Left colon (tissue), 2 donors: ENCODE data around the gene TM4SF4. TPM values are rescaled to one million over a fixed set of nuclear protein-coding genes. Genes with fewer than 3 reads are reported as not detected.

Experiments
- ATAC-seq: fragments of 200-7000 bp; cut with Tn5 transposase; one replicate; pipeline ENCODE4 v1.9.1; 2020; ENCODE audit warnings: mild to moderate bottlenecking, moderate library complexity
- DNase-seq, 2 donors: peaks; one replicate each; pipeline ENCODE4 v3.0.0-alpha.2; 2020
- intact Hi-C, 2 donors: fragments of 100-400 bp; cut with DNase I in 1 of 2; cut with micrococcal nuclease in 1 of 2; formaldehyde crosslinking; loops; one replicate each; pipeline versions ENCODE4 v1.11.2 to v1.14.0; 2022; cut with DNase I, micrococcal nuclease
- total RNA-seq, 2 donors: library from RNA; stranded (reverse); fragmentation: NEBNext Ultra II Directional; extraction: Animal tissue kit (Norgen Biotek cat#: 25700); gene quantifications; one replicate each; pipeline ENCODE4 v1.2.1, GENCODE V29; 2021
- donor health status: DM: no; HTN: no; CAD: no.
- donor health status: DM: yes; HTN: yes; CAD: no.

Gene TM4SF4
- total RNA-seq, 2 donors from 2014 or later: 0.70 TPM; not detected in 1

DNA sequence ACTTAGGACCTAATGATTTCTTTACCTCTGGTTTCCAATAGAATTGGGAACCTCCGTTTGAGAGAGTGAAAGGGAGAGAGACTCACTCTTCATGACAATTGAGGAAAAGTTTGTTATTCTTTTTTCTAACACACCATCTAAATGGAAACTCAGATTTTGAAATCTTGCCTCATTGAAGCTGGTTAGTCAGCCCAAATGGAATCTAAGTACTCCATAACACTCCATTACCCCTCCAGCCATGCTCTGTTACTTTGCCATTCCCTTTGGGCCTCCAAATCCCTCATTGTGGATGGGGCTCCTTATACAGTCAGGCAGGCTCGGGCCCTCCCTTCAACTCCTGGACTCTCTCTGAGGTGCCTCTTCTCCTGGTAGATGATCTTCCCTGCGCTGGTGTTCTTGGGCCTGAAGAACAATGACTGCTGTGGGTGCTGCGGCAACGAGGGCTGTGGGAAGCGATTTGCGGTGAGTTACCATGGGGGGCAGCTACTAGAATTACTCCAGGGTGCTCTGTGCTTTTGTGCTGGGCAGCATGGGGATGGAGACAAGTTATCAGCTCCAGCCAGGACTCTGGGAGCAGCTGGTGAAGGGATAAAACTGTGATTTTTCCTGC, 1.1 kb downstream of the TM4SF4 start:
- DNase-seq (no peak), ATAC-seq (no peak)
- intact Hi-C loops: loop anchor here in 1 of 2 donors (10.0 kb wide), 2 partner anchors 91 to 121 kb away; no protein-coding TSS in a partner anchor

DNA sequence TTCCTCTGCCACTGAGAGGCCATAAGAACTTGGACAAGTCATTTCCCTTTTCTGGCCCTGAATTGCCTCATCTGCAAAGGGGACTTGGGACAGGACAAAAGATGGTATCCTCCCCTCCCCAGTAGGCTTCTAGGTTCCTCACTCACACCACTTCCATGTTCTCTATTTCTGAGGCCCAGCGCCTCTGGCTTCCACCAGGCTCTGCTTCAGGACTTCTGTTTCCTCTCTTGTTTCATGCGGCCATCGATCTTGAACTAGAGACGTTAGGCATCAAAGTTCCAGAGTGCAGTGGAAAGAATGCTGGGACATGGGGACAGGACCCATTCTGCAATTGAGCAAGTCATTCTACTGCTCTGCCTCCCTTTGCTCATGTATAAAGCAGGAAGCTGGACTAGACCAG, 1.7 kb downstream of the TM4SF4 start:
- no peak for ATAC-seq
- intact Hi-C loops: loop anchor here in 1 of 2 donors (10.0 kb wide), 2 partner anchors 91 to 121 kb away; no protein-coding TSS in a partner anchor
- DNase-seq: no peak

GRCh38 chr3:149479621-149480325, 5.3 kb downstream of the TM4SF4 start:
- intact Hi-C loops: loop anchor here in 1 of 2 donors (10.0 kb wide), 2 partner anchors 95 to 125 kb away; no protein-coding TSS in a partner anchor
- ATAC-seq: no peak
- no peak for DNase-seq

DNA sequence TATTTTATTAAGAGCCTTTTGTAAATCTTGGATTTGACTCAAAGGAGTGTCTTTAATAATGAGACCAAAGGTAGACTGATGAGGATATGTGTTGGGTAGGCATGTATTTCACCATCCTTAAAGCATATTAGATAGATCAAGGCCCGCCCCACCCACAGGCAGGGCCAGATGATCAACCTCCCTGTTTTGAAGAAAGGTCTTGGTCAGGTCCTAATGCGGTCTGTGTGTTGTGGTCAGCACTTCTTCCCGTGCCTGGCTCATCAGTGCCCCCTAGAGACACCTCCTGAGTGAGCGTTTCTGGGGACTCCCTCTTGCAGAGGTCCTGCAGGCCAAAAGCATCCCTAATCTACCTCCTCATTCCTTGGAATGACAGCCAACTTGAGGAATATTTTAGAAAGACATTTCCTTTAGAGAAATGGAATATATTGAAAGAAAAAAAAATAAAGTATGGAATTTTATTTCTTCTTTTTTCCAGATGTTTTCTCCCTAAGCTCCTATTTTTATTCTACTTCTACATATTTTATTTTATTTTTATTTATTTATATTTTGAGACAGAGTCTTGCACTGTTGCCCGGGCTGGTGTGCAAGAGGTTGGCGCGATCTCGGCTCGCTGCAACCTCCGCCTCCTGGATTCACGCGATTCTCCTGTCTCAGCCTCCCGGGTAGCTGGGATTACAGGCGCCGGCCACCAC, 6.0 kb downstream of the TM4SF4 start:
- DNase-seq (peak; percentile 60 to 79), ATAC-seq (peak; percentile 97)
- intact Hi-C loops: no loop called here

DNA sequence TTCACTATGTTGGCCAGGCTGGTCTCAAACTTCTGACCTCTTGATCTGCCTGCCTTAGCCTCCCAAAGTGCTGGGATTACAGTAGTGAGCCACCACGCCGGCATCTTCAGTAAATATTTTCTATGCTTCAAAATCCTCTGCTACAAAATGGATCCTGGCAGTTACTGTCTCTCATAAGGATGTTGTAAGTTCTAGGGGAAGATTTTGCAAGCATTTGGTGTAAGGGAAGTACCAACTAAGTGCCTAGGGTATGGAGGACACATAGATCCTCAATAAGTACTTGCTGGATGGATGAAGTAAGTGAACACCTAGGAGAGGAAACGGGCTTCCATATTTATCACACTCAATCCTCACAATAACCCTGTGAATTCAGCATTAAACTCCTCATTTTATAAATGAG, 6.6 kb downstream of the TM4SF4 start:
- ATAC-seq: no peak
- no peak for DNase-seq
- intact Hi-C loops: no loop called here

GRCh38 chr3:149481491-149481890, 7.0 kb downstream of the TM4SF4 start:
- DNase-seq (no peak), ATAC-seq (no peak)
- intact Hi-C loops: no loop called here

DNA sequence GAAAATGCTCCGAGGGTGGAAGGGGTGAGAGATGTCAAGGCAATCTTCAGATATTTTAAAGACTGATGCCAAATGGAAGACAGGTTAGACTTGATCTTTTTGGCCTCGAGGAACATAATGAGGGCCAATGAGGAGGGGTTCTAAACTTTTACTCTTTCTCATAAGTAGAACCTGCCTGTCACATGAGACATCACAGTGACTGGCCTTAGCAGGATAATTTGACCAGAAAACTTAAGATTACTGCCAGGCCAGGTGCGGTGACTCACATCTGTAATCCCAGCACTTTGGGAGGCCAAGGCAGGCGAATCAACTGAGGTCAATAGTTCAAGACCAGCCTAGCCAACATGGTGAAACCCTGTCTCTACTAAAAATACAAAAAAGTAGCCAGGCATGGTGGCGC, 12.2 kb downstream of the TM4SF4 start:
- DNase-seq (no peak), ATAC-seq (no peak)
- intact Hi-C loops: no loop called here

- DNase-seq (peak in 1 of 2 donors; percentile 26), ATAC-seq (no peak)
- intact Hi-C loops: no loop called here
These were observed 13.2 kb downstream of the TM4SF4 start for GRCh38 chr3:149487598-149488197.

DNA sequence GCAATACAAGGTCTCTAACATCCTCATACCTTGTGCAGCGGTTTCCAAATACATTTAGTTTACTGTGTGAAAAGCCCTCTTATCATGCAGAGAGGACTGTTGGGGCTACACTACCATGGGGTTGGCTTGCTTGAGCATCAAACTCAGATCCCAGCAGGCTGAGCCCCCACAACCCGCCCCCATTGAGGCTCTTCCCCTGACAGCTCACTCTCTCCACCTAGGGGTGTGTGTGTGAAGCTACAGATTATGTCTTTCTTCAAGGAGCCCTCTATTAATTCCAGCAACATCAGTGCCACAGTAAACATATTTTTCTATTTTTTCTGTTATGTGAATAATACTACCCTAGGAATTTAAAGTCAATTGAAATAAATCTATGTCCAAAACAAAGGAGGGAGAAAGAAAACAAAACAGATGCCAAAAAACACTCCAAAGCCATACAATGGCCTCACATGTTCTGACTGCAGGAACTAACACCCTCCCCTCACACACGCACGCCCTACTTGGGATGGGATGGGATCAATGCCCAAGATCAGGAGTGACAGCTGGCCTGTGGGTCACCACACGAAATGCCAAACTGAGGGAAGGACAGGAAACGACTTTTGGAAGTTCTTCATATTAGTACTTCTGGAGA, 14.7 kb downstream of the TM4SF4 start:
- ATAC-seq (no peak), DNase-seq (no peak)
- intact Hi-C loops: no loop called here

GRCh38 chr3:149490260-149490971, 15.9 kb downstream of the TM4SF4 start:
- DNase-seq (no peak), ATAC-seq (no peak)
- intact Hi-C loops: no loop called here

- ATAC-seq: no peak
- intact Hi-C loops: no loop called here
- DNase-seq: no peak
These were observed 19.0 kb downstream of the TM4SF4 start for GRCh38 chr3:149493315-149494021.

- intact Hi-C loops: no loop called here
- ATAC-seq: peak; percentile 66
- peak in 1 of 2 donors; percentile 55 for DNase-seq
These were observed 19.7 kb downstream of the TM4SF4 start for GRCh38 chr3:149494022-149494758.

DNA sequence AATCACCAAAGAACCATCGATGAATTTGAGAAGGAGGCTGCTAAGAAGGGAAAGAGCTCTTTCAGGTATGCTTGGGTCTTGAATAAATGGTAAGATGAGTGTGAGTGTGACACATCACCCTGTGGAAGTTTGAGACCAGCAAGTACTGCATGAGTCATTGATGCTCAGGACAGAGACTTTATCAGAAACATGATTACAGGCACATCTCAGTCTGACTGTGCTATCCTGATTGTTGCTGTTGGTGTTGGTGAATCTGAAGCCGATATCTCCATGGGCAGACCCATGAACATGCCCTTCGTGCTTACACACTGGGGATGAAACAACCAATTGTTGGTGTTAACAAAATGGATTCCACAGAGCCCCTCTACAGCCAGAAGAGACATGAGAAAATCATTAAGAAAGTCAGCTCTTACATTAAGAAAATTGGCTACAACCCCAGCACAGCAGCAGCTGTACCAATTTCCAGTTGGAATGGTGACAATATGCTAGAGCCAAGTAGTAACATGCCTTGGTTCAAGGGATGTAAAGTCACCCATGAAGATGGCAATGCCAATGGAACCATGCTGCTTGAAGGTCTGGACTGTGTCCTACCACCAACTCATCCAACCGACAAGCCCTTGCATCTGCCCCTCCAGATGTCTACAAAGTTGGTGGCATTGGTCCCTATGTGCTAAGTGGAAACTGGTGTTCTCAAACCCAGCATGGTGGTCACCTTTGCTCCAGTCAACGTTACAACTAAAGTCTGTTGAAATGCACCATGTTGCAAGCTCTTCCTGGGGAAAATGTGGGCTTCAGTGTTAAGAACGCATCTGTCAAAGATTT, 20.5 kb downstream of the TM4SF4 start:
- intact Hi-C loops: loop anchor here in 1 of 2 donors (5.0 kb wide), 1 partner anchor 277 kb away; no protein-coding TSS in a partner anchor
- DNase-seq (no peak), ATAC-seq (no peak)

DNA sequence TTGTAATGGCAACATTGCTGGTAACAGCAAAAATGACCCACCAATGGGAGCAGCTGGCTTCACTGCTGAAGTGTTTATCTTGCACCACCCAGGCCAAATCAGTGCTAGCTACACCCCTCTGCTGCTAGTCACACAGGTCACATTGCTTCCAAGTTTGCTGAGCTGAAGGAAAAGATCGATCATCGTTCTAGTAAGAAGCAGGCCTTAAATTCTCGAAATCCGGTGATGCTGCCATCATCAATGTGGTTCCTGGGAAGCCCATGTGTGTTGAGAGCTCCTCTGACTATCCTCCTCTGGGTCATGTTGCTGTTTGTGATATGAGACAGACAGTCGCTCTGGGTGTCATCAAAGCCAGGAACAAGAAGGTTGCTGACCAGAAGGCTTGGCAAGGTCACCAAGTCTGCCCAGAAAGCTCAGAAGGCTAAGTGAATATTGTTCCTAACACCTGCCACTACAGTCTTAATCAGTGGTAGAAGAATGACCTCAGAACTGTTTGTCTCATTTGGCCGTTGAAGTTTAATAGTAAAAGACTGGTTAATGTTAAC, 21.2 kb downstream of the TM4SF4 start:
- ATAC-seq: no peak
- DNase-seq: no peak
- intact Hi-C loops: loop anchor here in 1 of 2 donors (5.0 kb wide), 1 partner anchor 277 kb away; no protein-coding TSS in a partner anchor

- ATAC-seq: no peak
- DNase-seq: no peak
- intact Hi-C loops: loop anchor here in 1 of 2 donors (5.0 kb wide), 1 partner anchor 275 kb away; no protein-coding TSS in a partner anchor
These were observed 22.4 kb downstream of the TM4SF4 start for GRCh38 chr3:149496891-149497290.
